Measurements from ENCODE around the gene LGALS14. TPM values are rescaled to one million over a fixed set of nuclear protein-coding genes. Genes with fewer than 3 reads are reported as not detected.

LGALS14 gene
- total and polyA plus RNA-seq, 2 of the 8 experiments (the other 6 are each of a cell fraction or from before 2014, with no cell fraction given) = 0.50 to 0.77 TPM

DNA sequence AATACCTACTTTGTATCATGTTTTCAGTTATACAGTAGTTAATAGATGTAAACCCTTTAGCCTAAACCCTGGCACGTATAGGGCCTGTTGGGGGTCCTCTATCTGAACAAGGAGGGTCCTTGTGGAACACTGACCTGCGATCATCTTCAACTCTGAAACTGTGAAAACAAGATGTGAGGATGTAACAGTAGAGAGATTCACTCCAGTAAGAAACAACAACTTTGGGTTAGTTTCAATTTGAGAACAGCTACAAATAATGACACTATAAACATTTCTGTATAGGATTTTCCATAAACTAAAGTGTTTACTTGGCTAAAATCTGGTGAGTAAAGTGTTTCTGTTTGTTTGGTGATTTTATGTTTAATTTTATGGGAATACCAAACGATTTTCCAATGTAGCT, 31.4 kb downstream of the LGALS14 start (continued):
- TF ChIP-seq KDM5A (IDR thresholded peaks at IDR 0.05; ENCODE audit: low read length) (no peak), CHD2 (IDR thresholded peaks at IDR 0.05; ENCODE audit: low read length) (no peak), JUN (IDR thresholded peaks at IDR 0.05; ENCODE audit: low read depth, low read length) (no peak)

All from H1 (cell line).